Measurements from ENCODE around the gene BBS9. TPM values are rescaled to one million over a fixed set of nuclear protein-coding genes. Genes with fewer than 3 reads are reported as not detected.
"Not testable (repeated sequence)": the region's sequence is repeated elsewhere in the genome, so short reads cannot be mapped to it uniquely, and the experiment has no call there.

The BBS9 gene
- total RNA-seq, 1 donor from 2014 or later = 43.8 TPM

GRCh38 chr7:33190688-33191304, 61.4 kb downstream of the BBS9 start:
- no peak for DNase-seq (ENCODE audit: low spot score)
- ATAC-seq = no peak
- intact Hi-C loops (cut with DNase I) = no loop called here

GRCh38 chr7:33191340-33191739, 62.0 kb downstream of the BBS9 start:
- ATAC-seq (no peak), DNase-seq (ENCODE audit: low spot score) (no peak)
- intact Hi-C loops (cut with DNase I) = no loop called here

GRCh38 chr7:33192695-33193291, 63.4 kb downstream of the BBS9 start:
- intact Hi-C loops (cut with DNase I) = no loop called here
- no peak for ATAC-seq
- DNase-seq (ENCODE audit: low spot score) = no peak

GRCh38 chr7:33193308-33193864, 64.0 kb downstream of the BBS9 start:
- intact Hi-C loops (cut with DNase I) = no loop called here
- ATAC-seq = no peak

GRCh38 chr7:33195264-33195663, 65.9 kb downstream of the BBS9 start:
- peak; percentile 93 for ATAC-seq

More at GRCh38 chr7:33193308-33193864, 64.0 kb downstream of the BBS9 start:
- DNase-seq (ENCODE audit: low spot score) = no peak

GRCh38 chr7:33196221-33196620, 66.9 kb downstream of the BBS9 start:
- intact Hi-C loops (cut with DNase I) = no loop called here
- ATAC-seq (peak; percentile 67), DNase-seq (ENCODE audit: low spot score) (no peak)

More at GRCh38 chr7:33195264-33195663, 65.9 kb downstream of the BBS9 start:
- no peak for DNase-seq (ENCODE audit: low spot score)
- intact Hi-C loops (cut with DNase I) = no loop called here

GRCh38 chr7:33200282-33200681, 70.9 kb downstream of the BBS9 start:
- intact Hi-C loops (cut with DNase I) = no loop called here
- ATAC-seq (no peak), DNase-seq (ENCODE audit: low spot score) (no peak)

GRCh38 chr7:33201821-33202220, 72.5 kb downstream of the BBS9 start:
- intact Hi-C loops (cut with DNase I) = no loop called here
- DNase-seq (ENCODE audit: low spot score) (no peak), ATAC-seq (no peak)

GRCh38 chr7:33210958-33211357, 81.6 kb downstream of the BBS9 start:
- intact Hi-C loops (cut with DNase I) = no loop called here
- DNase-seq (ENCODE audit: low spot score) = no peak
- no peak for ATAC-seq

- intact Hi-C loops (cut with DNase I) = no loop called here
- ATAC-seq (no peak), DNase-seq (ENCODE audit: low spot score) (no peak)
Observed at GRCh38 chr7:33212144-33212543, 82.8 kb downstream of the BBS9 start.

GRCh38 chr7:33215992-33216391, 86.6 kb downstream of the BBS9 start:
- no peak for ATAC-seq
- DNase-seq (ENCODE audit: low spot score) = no peak
- intact Hi-C loops (cut with DNase I) = no loop called here

- intact Hi-C loops (cut with DNase I) = no loop called here
- ATAC-seq (no peak), DNase-seq (ENCODE audit: low spot score) (no peak)
Observed at GRCh38 chr7:33217595-33217994, 88.2 kb downstream of the BBS9 start.

- intact Hi-C loops (cut with DNase I); ATAC-seq; DNase-seq (ENCODE audit: low spot score): not testable (repeated sequence)
Observed at GRCh38 chr7:33218841-33219535, 89.6 kb downstream of the BBS9 start.

- intact Hi-C loops (cut with DNase I) = no loop called here
- ATAC-seq (no peak), DNase-seq (ENCODE audit: low spot score) (no peak)
Observed at GRCh38 chr7:33220231-33220630, 90.9 kb downstream of the BBS9 start.

GRCh38 chr7:33221390-33221789, 92.0 kb downstream of the BBS9 start:
- ATAC-seq (no peak), DNase-seq (ENCODE audit: low spot score) (no peak)
- intact Hi-C loops (cut with DNase I) = no loop called here

GRCh38 chr7:33232632-33233145, 103.3 kb downstream of the BBS9 start:
- intact Hi-C loops (cut with DNase I) = no loop called here
- DNase-seq (ENCODE audit: low spot score) = no peak
- no peak for ATAC-seq

- no peak for ATAC-seq
- no peak for DNase-seq (ENCODE audit: low spot score)
- intact Hi-C loops (cut with DNase I) = no loop called here
Observed at GRCh38 chr7:33233659-33234058, 104.3 kb downstream of the BBS9 start.

GRCh38 chr7:33237036-33237435, 107.7 kb downstream of the BBS9 start:
- ATAC-seq (no peak), DNase-seq (ENCODE audit: low spot score) (no peak)
- intact Hi-C loops (cut with DNase I) = no loop called here

GRCh38 chr7:33243319-33243881, 114.0 kb downstream of the BBS9 start:
- intact Hi-C loops (cut with DNase I) = loop anchor here (10.0 kb wide), 1 partner anchor 501 kb away; no protein-coding TSS in a partner anchor
- ATAC-seq = peak; percentile 83

More at GRCh38 chr7:33243319-33243881, 114.0 kb downstream of the BBS9 start:
- DNase-seq (ENCODE audit: low spot score) = no peak
